ENCODE measurements around the gene CCR8.

GRCh38 chr3:39327746-39328349 is 1.7 kb upstream of the CCR8 start:
- TF ChIP-seq CTCF (IDR thresholded peaks at IDR 0.05) (no peak), POLR2A (IDR thresholded peaks at IDR 0.05) (no peak)

Measured in Peyer's patch (tissue), 4 donors.